Measurements from ENCODE around the gene SLC12A9.
A peak's percentile ranks its signal among the peaks of the same experiment; 100 is the strongest.

SLC12A9 gene

DNA sequence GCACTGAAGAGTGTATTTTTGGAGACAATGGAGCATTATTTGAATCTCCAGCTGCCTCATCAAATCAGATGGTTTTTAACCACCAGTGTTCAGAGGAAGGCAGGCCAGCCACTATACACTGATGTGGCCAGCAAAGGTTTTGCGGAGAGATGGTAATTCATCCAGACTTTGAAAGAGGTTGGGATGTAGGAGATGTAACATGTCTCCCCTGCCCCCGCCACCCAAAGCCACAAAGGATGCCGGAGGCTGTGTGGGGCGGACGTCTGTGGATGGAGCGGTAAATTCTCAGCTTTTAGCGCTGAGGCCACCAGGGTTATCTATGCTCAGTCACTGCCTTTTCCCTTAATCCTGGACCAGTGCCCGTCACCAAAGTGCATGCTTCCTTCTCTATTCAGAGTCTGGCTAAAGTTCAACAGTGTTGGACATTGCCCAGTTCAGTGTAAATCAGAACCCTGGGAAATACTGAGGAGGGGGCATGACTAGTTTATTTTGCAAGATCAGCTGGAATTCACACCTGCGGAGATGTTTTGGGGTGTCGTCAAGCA lies 11.0 kb downstream of the SLC12A9 start:
- H3K27ac Mint-ChIP-seq, result no peak overlapping the region
- H3K4me1 Mint-ChIP-seq, result peaks cover 21 to 37% of the 10 kb centered on the region in 2 donors
- DNase-seq, result no peak
- H3K27me3 Mint-ChIP-seq, result no peaks in the 10 kb centered on the region
- no peak overlapping the region for H3K4me3 Mint-ChIP-seq
- H3K9me3 Mint-ChIP-seq, result no peaks in the 10 kb centered on the region
- ATAC-seq (replicated peaks), result no peak
- peaks cover 37 to 57% of the 10 kb centered on the region in 2 donors for H3K36me3 Mint-ChIP-seq

DNA sequence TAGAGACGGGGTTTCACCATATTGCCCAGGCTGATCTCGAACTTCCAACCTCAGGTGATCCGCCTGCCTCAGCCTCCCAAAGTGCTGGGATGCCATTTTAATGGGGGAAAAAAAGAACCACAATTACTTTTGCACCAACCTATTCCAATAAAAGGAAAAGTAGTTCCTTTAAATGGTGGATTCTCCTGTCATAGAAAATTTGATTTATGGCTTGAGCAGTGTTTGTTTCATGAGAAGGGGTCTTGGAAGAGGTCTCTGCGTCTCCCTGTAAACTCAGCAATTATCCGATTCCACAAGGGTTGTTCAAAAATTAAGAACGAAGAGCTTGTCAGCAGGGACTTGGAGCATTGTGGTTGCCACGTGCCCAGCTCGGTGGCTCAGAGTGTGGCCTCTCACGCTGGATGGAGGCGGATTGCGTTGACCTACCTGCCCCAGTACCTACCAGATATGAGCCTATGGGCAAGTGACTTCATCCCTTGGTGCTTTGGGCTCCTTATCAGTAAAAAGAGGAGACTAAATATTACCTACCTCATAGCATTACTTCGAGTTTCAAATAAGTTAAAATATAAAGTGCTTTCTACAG lies 11.8 kb downstream of the SLC12A9 start:
- no peak for ATAC-seq (replicated peaks)
- Mint-ChIP-seq H3K27ac (peak overlapping the region; percentile 56), H3K4me3 (no peak overlapping the region), H3K27me3 (no peaks in the 10 kb centered on the region), H3K36me3 (peaks cover 36 to 51% of the 10 kb centered on the region in 2 donors), H3K4me1 (peaks cover 23 to 44% of the 10 kb centered on the region in 2 donors), H3K9me3 (no peaks in the 10 kb centered on the region)
- DNase-seq, result no peak

DNA sequence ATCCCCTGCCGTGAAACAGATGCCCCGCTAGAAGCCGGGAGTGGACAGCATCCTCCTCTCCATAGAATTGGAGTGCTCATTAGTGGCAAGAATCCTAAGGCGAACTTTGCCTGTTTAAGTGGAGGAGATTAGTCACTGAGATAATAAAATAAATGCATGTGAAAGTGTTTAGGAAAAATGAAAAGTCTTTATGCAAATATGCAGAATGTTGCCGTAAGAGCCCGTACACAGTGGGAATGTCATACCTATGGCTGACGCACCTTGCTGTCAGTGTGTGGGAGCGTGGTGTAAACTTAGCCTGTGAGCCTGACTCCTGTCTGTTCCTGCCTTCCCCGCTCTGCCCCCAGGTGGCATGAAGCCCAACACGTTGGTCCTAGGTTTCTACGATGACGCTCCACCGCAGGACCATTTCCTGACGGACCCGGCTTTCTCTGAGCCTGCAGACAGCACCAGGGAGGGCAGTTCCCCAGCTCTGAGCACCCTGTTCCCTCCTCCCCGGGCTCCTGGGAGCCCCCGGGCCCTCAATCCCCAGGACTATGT lies 12.9 kb downstream of the SLC12A9 start:
- ATAC-seq (replicated peaks) (peak in 1 of 2 donors; percentile 1), DNase-seq (no peak)
- Mint-ChIP-seq H3K27ac (peak overlapping the region; percentile 98), H3K4me3 (peak overlapping the region; percentile 92 to 95), H3K36me3 (peaks cover 32 to 43% of the 10 kb centered on the region in 2 donors), H3K9me3 (no peaks in the 10 kb centered on the region), H3K4me1 (peaks cover 19 to 37% of the 10 kb centered on the region in 2 donors), H3K27me3 (no peaks in the 10 kb centered on the region)

DNA sequence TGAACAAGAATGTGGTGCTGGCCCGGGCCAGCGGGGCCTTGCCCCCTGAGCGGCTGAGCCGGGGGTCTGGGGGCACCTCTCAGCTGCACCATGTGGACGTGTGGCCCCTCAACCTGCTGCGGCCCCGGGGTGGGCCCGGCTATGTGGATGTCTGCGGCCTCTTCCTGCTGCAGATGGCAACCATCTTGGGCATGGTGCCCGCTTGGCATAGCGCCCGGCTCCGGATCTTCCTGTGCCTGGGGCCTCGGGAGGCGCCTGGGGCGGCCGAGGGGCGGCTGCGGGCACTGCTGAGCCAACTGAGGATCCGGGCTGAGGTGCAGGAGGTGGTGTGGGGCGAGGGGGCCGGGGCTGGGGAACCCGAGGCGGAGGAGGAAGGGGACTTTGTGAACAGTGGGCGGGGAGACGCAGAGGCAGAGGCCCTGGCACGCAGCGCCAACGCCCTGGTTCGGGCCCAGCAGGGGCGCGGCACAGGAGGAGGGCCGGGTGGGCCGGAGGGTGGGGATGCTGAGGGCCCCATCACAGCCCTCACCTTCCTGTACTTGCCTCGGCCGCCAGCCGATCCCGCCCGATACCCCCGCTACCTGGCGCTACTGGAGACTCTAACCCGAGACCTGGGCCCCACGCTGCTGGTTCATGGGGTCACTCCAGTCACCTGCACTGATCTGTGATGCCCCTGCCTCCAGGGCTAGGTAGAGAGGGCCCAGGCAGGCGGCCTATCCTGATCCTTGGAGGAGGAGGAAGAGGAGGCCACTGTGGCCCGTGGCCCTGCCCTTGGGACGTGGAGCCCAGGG lies 13.6 kb downstream of the SLC12A9 start:
- H3K27me3 Mint-ChIP-seq, result no peaks in the 10 kb centered on the region
- H3K27ac Mint-ChIP-seq, result peak overlapping the region; percentile 98
- ATAC-seq (replicated peaks), result peak; percentile 56 to 67
- H3K4me1 Mint-ChIP-seq, result peaks cover 21 to 37% of the 10 kb centered on the region in 2 donors
- DNase-seq, result no peak
- H3K4me3 Mint-ChIP-seq, result peak overlapping the region; percentile 92 to 95
- no peaks in the 10 kb centered on the region for H3K9me3 Mint-ChIP-seq
- peaks cover 29 to 42% of the 10 kb centered on the region in 2 donors for H3K36me3 Mint-ChIP-seq

DNA sequence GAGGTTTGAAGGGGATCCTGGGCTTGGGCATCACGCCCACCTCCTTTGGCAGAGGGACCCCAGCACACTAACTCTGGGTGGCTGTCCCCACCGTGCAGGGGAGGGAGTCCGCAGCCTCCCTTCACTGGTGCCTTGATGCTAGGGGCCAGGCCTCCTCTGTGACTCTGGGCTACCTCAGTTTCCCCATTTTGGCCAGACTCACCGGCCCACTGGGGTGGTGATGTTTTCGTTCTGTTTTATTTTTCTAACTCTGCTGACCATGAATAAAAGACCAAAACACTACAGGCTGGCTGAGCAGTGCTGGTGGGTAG lies 14.2 kb downstream of the SLC12A9 start:
- H3K4me3 Mint-ChIP-seq, result peak overlapping the region; percentile 92 to 95
- no peaks in the 10 kb centered on the region for H3K27me3 Mint-ChIP-seq

DNA sequence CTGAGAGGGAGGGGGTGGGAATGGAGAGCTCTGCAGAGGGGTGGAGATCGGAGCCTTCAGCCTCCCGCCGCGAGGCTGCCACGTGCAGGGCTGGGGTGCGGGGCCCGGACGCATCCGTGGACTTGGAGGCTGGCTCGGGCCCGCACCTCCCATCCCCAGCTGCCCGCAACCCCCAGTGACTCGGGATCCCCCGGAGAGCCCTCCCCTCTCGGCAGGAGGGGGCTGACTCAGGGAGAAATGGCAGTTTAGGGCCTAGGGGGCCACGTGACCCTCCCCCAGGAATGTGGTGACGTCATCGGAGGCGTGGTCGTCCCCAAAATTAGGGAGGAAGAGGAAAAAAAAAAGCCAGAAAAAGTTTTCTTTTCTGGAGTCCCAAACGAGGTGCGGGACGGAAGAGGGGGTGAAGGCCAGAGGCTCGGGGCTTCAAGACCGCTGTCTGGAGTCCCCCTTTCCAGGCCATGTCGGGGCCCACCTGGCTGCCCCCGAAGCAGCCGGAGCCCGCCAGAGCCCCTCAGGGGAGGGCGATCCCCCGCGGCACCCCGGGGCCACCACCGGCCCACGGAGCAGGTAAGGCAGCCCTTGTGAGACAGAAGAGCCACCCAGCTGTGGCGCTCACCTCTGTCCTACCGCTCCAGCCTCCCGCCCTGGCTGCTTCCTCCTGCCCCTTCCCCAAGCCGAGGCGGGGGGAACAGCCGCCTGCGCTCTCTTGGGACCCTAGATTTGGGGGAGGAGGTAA lies 14.7 kb downstream of the SLC12A9 start, which contains the start of gene TRIP6:
TSS of gene TRIP6 (plus strand) at position 348 of the 736 bp plus-strand sequence. CDS start at position 459, 111 bp downstream.
- H3K9me3 Mint-ChIP-seq, result no peaks in the 10 kb centered on the region
- H3K4me3 Mint-ChIP-seq, result peak within 1 kb of the TSS; percentile 92 to 95
- DNase-seq, result peak; percentile 53
- peak; percentile 63 to 67 for ATAC-seq (replicated peaks)
- H3K27ac Mint-ChIP-seq, result peak within 1 kb of the TSS; percentile 98
- H3K4me1 Mint-ChIP-seq, result peaks cover 25 to 37% of the 10 kb centered on the region in 2 donors
- no peaks in the 10 kb centered on the region for H3K27me3 Mint-ChIP-seq
- H3K36me3 Mint-ChIP-seq, result peaks cover 31 to 44% of the 10 kb centered on the region in 2 donors

More for the DNA sequence above, 14.2 kb downstream of the SLC12A9 start:
- H3K9me3 Mint-ChIP-seq, result no peaks in the 10 kb centered on the region
- H3K4me1 Mint-ChIP-seq, result peaks cover 25 to 37% of the 10 kb centered on the region in 2 donors
- H3K27ac Mint-ChIP-seq, result peak overlapping the region; percentile 98
- ATAC-seq (replicated peaks) (peak in 1 of 2 donors; percentile 6), DNase-seq (no peak)
- H3K36me3 Mint-ChIP-seq, result peaks cover 33 to 46% of the 10 kb centered on the region in 2 donors

DNA sequence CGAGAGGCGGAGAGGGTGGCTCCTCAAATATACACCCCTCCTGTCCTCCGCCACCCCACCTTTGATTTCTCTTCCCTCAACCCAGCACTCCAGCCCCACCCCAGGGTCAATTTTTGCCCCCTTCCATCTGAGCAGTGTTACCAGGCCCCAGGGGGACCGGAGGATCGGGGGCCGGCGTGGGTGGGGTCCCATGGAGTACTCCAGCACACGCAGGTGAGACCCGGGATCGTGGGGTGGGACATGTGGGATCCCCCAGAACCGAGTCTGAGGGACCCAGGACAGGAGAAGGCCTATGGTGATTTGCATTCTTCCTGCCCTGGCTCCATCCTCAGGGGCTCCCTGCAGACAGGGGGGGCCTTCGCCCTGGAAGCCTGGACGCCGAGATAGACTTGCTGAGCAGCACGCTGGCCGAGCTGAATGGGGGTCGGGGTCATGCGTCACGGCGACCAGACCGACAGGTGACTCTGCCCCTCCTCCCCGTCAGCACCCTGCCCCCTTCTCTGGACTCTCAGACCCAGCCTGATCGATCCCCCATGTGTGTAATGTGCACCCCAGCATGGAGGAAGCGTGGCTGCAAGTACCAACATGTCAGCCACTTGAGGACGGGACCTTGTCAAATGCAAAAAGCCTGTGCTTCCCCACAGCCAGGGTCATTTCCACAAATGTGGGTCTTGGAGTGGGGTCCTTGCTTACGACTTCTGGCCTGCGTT lies 15.4 kb downstream of the SLC12A9 start:
- Mint-ChIP-seq H3K27ac (peak overlapping the region; percentile 84), H3K4me3 (peak overlapping the region; percentile 89 to 92), H3K27me3 (no peaks in the 10 kb centered on the region), H3K9me3 (no peaks in the 10 kb centered on the region), H3K4me1 (peaks cover 29 to 37% of the 10 kb centered on the region in 2 donors), H3K36me3 (peaks cover 28 to 42% of the 10 kb centered on the region in 2 donors)
- DNase-seq, result no peak
- ATAC-seq (replicated peaks), result peak; percentile 6 to 10

DNA sequence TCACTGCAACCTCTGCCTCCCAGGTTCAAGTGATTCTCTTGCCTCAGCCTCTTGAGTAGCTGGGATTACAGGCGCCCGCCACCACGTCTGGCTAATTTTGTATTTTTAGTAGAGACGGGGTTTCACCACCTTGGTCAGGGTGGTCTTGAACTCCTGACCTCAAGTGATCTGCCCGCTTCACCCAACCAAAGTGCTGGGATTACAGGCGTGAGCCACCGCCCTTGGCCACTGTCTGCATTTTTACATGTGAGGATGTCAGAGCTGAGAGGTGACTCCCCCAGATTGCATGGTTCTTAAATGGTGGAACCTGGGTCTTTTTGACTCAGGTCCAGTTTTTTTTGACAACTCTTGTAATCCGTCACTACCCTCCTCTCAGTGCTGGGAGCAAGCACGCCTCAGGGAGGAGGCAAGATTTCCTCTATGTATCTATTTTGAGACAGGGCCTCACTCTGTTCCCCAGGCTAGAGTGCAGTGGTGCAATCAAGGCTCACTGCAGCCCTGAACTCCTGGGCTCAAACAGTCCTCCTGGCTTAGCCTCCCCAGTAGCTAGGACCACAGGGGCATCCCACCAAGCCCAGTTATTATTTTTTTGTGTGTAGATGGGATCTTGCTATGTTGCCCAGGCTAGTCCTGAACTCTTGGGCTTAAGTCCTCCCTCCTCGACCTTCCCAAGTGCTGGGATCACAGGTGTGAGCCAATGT lies 21.2 kb downstream of the SLC12A9 start:
- H3K4me3 Mint-ChIP-seq, result peak overlapping the region; percentile 89 to 98
- peak overlapping the region; percentile 99 for H3K27ac Mint-ChIP-seq
- DNase-seq (no peak), ATAC-seq (replicated peaks) (no peak)
- H3K4me1 Mint-ChIP-seq, result peaks cover 33 to 45% of the 10 kb centered on the region in 2 donors
- no peaks in the 10 kb centered on the region for H3K9me3 Mint-ChIP-seq
- H3K27me3 Mint-ChIP-seq, result no peaks in the 10 kb centered on the region
- peaks cover 41 to 67% of the 10 kb centered on the region in 2 donors for H3K36me3 Mint-ChIP-seq

DNA sequence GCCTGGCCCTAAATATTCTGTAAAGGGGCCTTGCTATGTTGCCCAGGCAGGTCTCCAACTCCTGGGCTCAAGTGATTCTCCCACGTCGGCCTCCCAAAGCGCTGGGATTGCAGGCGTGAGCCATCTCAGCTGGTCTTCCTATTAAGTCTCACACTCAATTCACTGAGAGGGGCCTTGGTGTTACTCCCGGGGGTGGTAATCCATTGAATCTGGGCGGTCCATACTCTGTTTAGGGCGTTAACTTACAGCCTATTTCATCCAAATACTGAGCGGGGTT lies 21.7 kb downstream of the SLC12A9 start:
- no peak for DNase-seq
- Mint-ChIP-seq H3K27me3 (no peaks in the 10 kb centered on the region), H3K36me3 (peaks cover 44 to 70% of the 10 kb centered on the region in 2 donors), H3K9me3 (no peaks in the 10 kb centered on the region), H3K4me3 (peak overlapping the region; percentile 89 to 98), H3K27ac (peak overlapping the region; percentile 99), H3K4me1 (peaks cover 33 to 44% of the 10 kb centered on the region in 2 donors)
- peak in 1 of 2 donors; percentile 1 for ATAC-seq (replicated peaks)

DNA sequence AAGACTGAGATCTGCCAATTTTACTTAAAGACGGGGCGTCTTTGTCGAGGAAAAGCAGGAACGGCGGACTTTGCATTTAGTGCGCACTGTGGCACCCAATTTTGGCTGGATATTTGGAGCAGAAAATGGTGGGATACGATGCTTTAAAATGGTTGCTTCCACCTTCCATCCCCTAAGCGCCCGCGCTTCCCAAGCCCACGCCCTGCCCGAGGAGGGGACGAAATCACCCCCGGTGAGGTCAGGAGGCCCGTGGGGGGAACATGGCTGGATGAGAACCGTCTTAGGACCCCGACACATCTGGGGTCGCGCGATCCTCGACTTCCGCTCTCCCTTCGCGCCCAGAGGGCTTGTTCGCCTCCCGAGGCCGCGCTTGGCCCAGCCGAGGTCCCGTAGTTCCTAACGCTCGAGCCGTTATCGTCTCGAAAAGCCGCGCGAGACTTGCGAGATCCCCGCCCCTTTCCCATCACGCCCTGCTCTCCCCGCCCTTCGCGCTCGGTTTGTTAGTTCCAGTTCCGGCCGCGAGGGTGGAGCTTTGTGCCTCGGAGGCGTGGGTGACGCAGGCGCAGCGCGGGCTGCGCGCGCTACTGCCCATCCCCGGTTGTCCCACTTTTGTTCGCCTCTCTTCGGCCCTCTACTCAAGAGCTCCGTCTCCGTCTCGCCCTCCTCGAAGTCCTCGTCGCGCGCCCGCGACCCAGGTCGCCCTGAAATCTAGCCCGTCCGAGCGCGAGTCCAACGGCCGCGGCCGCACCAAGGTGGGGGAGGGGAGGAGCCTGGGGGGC lies 22.3 kb downstream of the SLC12A9 start, which contains the start of gene SRRT:
TSS of gene SRRT (plus strand) at position 527 of the 779 bp plus-strand sequence. CDS start 488 bp downstream, outside the sequence.
- Mint-ChIP-seq H3K4me3 (peak within 1 kb of the TSS; percentile 89 to 98), H3K4me1 (peaks cover 36 to 49% of the 10 kb centered on the region in 2 donors), H3K27me3 (no peaks in the 10 kb centered on the region), H3K9me3 (no peaks in the 10 kb centered on the region), H3K27ac (peak within 1 kb of the TSS; percentile 99), H3K36me3 (peaks cover 47 to 74% of the 10 kb centered on the region in 2 donors)
- DNase-seq, result peak; percentile 98
- ATAC-seq (replicated peaks), result peak; percentile 95

DNA sequence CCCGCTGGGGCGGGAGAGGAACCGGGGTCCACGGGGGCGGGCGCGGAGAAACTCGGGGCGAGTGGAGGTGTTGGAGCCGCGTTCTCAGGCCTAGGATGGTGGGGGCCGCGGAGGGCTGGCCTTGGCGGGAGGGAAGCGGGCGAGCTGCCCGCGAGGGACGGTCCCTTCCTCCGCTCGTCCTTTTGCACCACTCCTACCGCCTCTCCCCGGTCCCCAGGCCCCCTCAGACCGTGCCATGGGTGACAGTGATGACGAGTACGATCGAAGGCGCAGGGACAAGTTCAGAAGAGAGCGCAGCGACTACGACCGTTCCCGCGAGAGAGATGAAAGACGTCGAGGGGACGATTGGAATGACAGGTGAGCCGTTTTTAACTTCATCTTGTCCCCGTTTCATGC lies 22.8 kb downstream of the SLC12A9 start:
- DNase-seq (no peak), ATAC-seq (replicated peaks) (peak; percentile 59 to 69)
- peak overlapping the region; percentile 99 for H3K27ac Mint-ChIP-seq
- H3K27me3 Mint-ChIP-seq, result no peaks in the 10 kb centered on the region
- H3K4me1 Mint-ChIP-seq, result peaks cover 39 to 55% of the 10 kb centered on the region in 2 donors
- H3K36me3 Mint-ChIP-seq, result peaks cover 47 to 79% of the 10 kb centered on the region in 2 donors
- H3K4me3 Mint-ChIP-seq, result peak overlapping the region; percentile 89 to 98
- H3K9me3 Mint-ChIP-seq, result no peaks in the 10 kb centered on the region

DNA sequence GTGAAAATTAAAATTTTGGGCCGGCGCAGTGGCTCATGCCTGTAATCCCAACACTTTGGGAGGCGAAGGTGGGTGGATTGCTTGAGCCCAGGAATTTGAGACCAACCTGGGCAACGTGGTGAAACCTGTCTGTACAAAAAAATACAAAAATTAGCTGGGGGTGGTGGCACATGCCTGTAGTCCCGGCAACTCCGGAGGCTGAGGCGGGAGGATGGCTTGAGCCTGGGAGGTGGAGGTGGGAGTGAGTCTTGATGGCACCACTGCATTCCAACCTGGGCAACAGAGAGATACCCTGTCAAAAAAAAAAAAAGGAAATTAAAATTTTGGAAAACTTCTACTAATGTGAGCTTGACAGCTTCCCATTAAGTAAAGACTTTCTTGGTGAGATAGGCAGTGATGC lies 25.5 kb downstream of the SLC12A9 start:
- Mint-ChIP-seq H3K27me3 (no peaks in the 10 kb centered on the region), H3K4me3 (no peak overlapping the region), H3K4me1 (peaks cover 37 to 62% of the 10 kb centered on the region in 2 donors)

More for the DNA sequence above, 25.5 kb downstream of the SLC12A9 start:
- Mint-ChIP-seq H3K9me3 (no peaks in the 10 kb centered on the region), H3K27ac (peak overlapping the region; percentile 77), H3K36me3 (peaks cover 54 to 83% of the 10 kb centered on the region in 2 donors)
- ATAC-seq (replicated peaks), result no peak
- DNase-seq, result no peak
